Right lobe of liver (tissue), 4 donors: Measurements from ENCODE around the gene VAV3.

Experiments
- CTCF ChIP-seq, 4 donors: fragments of 200-600 bp in 3 of 4; fragments of 450-650 bp in 1 of 4; IDR thresholded peaks; one replicate each; pipeline versions ENCODE4 v1.5.1 to v1.8.0; 2016 to 2022; ENCODE audit warnings: antibody characterized with exemption in 4 of 4, mild to moderate bottlenecking in 2 of 4
- POLR2A ChIP-seq: fragments of 450-650 bp; IDR thresholded peaks from one replicate; pipeline ENCODE4 v1.6.1; 2017; ENCODE audit warnings: antibody characterized with exemption, mild to moderate bottlenecking
- donor health status: DM: no; HTN: no; CAD: no.
- donor health status: DM: no; HTN: no; CAD: no.
- donor health status: DM: no; HTN: yes; CAD: no.

- TF ChIP-seq CTCF (IDR thresholded peaks at IDR 0.05) = no peak
- no peak for TF ChIP-seq POLR2A
Observed at GRCh38 chr1:107817206-107817605, 147.8 kb downstream of the VAV3 start.
